HG03108 (cell line): ENCODE results near the gene HPSE2.
A peak's percentile ranks its signal among the peaks of the same experiment; 100 is the strongest.

Source experiments
- ATAC-seq: cut with Tn5 transposase; IDR thresholded peaks from one replicate; pipeline ENCODE4 v1.9.1; 2021; ENCODE audit warnings: moderate library complexity; ENCODE audit not compliant: unreplicated experiment

HPSE2 gene

DNA sequence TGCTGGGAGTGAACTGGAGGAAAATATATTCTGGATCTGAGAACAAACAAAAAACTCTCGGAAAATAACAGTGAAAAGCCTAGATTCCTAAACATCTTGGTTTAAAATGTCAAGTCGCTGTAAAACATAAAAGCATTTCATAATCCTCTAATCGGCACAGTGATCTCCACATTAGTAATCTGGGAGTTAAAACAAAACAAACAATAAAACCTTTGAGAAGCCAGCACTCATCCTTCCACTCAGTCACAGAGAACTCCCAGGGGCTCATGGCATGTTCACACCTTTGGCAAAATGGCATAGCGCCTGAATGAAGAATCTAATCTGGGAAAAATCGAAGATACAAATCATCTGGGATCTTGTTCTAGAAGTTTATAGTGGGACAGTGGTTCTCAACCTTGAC lies 764.8 kb downstream of the HPSE2 start:
- no peak for ATAC-seq

DNA sequence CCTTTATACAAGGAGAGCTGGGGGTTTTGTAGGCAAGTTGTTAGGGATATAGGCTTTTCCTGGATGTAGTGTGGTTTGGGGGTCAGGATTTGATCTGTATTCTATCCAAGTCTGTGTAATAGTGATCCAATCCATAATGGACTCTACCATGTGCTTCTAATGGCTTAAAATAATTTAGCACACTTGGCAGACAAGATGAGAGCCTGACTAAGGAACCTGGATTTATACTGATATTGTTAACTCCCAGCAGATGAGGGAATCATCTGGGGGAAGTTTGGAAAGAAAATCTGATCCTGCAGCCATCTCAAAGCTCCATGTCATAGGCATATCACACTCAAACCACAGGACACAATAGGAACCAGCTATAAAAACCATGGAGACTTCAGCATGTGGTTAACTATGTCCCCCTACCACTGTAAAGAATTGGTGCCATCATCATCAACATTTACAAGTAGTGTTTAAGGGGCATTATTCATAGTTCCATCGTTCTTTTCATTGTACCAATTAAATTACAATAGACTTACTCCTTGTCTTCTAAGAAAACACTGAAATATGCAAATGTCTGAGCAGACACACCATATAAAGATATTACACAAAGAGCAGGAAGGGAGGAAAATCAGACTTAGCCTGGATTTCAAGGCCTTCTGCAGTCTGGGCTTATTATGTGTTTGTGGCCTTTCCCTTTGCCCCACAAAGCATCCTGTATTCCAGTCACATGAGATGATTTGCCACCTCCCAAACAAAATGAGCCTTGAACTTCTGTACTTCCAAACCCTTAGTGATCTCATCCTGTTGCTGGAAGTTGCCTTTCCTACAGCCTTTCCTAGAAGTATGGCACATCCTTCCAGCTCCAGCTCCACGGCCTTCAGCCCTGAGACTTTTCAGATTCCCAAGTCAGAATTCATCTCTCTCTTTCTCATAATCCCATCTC lies 766.4 kb downstream of the HPSE2 start:
- ATAC-seq, result no peak

DNA sequence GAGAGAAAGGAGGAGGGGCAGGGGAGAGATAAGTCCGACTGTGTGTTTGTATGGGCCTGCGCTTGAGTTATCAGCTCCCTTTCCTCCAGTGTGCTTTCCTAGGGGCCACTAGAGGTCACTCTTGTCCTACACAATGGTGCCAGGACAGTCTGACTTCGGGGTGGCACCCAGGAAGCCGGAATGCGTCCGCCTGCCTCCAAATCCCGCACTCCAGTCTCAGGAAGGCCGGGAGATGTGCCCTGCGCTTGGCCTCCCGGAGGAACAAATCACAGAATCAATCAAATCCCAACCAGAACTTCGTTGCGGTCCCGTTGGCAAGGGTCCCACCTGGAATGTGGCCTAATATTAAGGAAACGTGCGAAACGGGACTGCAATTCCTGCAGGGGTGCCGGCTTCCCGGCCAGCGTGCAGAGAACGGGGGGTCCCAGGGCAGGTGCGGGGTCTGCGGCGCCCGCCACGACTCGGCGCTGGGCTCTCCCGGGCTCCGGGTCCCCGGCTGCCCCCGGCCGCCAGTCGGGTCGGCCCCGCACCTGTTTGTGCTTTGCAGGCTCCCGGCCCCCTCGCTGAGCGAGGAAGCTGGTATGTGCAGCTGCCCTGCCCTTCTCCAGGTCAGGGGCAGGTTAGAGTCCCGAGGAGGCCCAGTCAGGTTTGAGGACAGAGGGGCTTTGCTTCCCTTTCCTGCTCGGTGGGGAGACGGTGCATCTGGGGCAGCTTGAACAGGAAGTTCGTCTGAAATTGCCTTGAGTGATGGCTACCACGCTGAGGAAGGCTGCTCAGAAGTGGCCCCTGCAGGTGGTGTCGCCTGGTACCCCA lies 767.9 kb downstream of the HPSE2 start:
- peak; percentile 84 for ATAC-seq

DNA sequence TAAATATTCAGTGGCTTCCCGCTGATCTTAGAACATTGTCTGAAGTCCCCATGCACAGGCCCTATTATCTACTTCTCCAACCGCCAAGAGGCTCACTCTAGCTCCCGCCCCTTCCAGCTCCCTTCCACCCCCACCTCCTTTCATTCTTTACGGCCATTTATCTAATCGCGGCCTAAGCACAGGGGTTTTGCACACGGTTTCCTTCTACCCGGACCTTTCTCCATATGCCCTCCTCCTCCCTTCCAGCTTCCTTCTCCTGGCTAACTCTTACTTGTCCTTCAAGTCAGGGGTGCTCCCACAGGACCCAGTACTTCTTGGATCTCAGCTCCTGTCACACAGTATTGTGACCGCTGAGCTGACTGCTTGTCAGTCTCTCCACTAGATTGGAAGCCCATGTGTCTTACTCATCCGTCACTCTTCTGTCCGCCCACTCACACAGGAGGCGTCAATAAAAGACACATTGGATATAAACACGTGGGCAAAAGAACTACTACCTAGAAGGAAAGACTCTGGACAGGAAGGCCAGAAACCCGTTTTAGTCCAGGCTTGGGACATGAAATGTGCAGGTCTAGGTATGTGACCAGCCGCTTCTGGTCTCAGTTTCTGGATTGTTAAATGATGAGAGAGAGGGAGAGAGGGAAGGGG lies 768.7 kb downstream of the HPSE2 start:
- no peak for ATAC-seq

DNA sequence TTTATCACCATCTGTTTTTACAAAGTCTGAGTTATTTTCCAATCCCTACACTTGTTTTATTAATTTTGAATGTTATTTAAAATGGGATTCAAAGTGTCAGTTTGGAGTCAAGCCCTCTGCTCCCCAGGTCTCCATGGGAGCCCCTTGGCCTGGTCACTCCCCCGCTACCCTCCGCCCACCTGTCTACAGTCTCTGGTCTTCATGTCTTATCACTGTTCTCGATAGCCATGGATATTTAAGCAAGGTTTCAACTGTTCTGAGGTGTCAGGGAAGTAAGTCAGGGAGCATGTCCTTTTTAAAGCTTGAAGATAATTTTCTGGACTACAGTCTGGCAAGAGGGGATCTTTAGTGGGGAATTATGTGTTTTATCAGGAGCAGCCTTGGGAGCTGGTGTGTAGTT lies 769.8 kb downstream of the HPSE2 start:
- no peak for ATAC-seq

DNA sequence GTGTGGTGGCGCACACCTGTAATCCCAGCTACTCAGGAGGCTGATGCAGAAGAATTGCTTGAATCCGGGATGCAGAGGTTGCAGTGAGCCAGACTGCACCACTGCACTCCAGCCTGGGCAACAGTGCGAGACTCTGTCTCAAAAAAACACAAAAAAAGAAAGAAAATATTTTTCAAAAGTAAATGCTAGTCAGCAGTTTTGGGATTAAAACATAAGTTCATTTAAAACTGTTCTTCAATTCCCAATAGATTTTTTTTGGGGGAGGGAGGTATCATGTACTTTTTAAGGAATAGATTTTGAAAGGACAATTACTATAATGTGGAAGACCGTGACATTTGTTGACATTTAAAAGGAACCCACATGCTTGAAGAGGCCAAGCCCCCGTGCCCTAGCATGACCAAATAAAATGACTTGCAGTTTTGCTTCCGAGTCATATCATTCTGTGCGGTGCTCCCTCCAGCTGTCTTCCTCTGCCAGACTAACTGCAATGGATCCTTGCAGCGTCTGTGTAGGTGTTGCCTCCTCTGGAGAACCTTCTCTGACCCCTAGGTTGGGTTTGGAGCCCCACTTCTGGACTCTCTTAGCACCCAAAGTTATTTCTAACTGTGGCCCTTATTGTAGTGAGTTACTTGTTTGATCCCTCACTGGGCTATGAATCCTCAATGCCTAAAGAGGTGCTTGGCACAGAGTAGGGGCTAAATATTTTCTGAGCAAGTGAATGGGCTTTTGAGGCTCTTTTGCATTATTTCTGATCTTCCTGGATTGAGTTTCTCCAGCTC lies 771.5 kb downstream of the HPSE2 start:
- ATAC-seq, result no peak

DNA sequence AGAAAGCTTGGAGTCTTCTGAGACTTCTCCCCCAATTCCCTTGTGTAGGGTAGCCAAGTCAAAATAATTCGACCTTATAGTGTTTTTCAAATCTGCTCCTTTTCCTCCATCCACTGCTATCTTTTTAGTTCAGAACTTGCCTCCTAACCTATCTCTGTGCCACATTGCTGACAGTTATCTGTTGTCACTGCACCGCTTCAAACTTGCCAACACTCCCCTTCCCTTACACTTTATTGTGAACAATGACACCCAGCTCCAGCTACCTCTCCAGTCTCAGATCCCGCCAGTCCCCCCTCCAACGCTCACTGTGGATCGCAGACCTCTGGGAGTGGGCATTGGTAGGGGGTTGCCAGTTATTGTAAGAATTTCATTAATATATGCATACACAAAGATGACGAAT lies 772.6 kb downstream of the HPSE2 start:
- no peak for ATAC-seq

DNA sequence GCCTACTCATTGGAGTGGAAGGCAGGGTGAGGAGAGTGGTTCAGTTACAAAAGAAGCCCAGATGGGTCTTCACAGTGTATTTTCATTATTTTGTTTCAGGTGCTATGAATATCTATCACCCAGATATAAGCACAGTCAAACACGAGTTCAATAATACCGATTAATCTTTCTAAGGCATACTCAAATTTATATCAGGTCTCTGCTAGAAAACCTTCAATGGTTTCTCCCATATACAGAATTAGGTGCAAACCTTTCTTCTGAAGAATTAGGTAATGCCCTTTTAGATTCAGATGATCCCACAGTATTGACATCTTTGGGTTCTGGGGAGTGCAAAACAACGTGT lies 774.2 kb downstream of the HPSE2 start:
- no peak for ATAC-seq

DNA sequence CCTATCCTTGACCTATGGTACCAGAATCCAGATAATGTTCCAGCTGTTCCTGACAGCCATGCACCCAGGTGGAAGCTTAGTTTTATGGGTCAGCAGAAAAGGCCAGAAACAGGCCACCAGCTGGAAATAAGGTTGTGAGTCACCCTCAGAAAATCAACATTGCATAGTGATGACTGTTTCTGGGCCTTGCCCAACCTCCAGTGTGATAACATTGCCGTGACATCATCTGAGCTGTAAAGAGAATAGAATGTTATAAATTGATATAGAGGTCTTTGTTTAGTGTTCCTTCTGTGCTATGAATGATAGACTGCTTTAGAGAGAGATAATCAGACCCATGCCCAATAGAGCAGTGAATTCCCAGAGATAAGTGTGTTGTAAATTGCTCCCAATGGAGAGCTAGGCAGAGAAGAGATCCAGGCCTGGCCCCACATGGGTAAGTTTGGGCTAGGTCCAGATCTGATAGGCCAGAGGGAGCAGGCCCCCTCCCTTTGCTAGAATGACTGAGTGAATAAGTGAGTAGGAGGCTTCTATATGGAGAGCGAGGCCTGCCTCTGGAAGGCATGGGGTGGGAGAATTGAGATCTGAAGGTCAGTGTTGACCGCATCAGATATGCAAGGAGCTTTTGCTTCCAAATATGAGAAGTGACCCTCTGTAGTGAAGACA lies 774.7 kb downstream of the HPSE2 start:
- no peak for ATAC-seq

DNA sequence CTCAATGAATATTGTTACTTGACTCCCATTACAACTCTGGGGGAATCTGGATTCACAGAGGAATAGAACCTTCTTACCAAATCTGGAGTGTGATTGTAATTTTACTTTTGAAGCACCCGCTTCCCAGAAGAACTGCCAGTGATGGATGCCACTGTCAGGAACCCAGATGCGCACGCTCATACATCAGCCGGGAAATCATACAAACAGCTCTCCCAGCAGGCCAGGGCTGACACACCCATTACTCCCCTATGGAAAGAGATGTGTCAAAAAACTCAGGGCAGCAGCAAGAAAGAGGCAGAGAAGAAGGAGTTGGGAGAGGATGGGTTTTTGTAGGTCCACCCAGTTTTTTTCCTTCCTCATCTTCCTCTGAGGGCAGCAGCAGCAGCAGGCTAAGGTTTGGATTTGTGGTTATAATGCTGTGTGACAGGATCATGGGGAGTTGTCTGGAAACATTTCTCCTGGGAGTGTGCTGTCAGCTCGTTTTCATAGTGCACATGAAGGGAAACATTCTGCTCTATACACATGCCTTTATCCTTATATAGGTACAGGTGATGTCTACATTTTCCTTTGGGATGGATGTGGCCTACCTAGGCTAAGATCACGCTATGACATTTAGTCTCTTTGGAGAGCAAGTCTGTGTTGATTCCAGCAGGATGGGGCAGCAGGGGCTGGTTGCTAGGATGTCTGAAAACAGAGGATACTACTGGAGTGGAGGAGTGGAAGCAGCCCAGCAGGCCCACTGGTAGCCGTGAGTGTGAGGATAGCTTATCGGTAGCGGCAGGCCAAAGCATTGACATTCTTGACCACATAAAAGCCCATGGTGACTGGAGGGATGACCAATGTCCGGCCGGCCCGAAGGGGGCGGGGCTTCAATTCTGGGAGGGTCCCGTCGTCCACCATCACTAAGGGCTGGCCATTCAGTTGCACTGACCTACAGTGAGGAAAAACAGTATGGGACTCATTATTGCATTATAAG lies 776.6 kb downstream of the HPSE2 start:
- ATAC-seq, result no peak

DNA sequence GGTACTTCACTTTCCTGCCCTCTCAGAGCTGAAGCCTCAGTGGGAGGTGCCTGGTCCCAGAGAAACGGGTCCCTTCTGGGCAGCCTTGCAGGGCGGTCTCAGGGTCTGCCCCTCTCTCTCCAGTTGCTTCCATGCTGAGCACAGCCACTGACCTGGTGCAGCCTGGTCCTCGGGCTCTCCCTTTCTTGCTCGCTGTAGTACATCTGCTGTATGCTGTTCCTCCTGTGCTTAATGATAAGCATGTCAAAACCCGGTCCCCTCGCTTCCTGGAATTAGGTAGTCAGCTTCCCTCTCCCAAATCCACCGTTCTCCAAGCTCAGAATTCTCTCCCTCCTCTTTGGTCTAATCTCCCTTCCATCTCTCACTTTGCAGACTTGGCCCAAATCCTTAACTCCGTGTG lies 777.9 kb downstream of the HPSE2 start:
- ATAC-seq, result no peak

DNA sequence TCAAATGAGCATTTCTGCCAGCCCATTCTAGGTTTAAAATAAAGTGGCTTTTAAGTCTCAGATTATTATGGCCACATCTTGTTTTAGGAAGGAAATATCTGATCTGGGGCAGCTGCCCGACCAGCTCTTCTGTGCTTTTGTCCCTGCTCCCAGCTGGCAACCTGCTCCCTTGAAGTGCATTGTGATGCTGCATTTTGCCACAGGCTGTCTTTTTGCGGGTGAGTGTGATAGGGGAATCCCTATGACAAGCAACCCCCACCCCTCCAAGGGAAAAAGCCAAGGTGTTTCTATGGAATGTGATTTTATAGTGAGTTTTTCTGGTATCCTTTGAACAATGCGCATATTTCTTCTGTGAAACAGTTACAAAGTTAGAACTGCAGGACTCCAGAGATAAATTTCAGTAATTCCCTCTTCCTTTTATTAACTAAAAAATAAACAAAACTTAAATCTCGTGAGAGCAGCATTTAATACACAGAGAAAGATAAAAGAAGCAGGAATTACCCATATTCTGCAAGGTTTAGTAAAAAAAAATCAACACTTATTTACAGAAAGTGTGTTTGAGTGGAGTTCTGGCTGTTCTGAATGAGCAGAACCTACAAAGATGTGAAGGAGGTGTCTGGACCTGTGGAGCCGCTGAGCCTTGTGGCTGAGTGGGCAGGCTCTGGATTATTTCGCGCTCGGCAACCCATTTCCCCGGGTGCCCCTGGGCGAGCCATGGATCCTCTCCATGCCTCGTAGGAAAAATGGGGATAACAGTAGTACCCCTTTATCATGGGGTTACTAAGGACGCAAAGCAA lies 778.8 kb downstream of the HPSE2 start:
- ATAC-seq, result no peak

DNA sequence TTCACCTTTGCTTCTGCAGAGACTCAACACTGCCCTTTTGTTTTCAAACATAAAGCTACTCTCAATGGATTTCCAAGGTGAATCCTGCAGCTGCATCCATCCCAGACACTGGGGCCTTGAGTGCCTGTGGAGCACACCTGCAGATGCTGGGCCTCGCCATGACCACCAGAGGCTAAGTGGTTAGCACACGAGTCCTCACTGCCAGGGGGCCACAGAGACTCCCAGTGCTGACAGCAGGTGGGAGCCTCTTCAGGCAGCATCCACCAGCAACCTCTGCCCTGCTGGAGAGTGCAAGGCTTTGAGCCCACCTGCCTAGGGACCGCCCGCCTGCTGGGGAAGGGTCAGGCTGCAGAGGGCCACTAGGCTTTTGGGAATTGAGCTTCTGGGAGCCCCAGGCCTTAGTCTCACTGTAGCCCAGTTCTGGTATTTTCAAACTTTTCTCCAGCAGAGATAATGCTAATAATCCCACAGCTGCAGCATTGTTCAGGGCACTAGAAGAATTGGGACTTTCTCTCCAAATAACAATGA lies 779.5 kb downstream of the HPSE2 start:
- no peak for ATAC-seq

DNA sequence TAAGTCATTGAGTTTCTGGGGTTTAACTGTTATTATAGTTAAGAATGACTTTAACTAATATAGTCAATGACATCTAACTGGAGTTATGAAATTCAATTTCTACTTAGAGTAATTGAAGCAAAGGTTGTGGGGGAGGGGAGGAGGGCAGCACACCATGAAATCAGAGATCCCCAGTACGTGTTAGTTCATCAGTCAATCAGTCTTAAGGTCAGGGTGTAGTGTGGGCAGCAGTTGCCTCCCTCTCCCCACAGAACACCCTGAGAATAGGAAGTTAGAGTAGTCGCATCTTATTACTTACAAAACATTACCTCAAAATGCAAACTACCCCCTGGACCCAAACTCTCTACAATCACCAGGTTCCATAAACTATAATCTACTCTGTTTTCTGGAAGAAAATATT lies 781.9 kb downstream of the HPSE2 start:
- ATAC-seq, result no peak

DNA sequence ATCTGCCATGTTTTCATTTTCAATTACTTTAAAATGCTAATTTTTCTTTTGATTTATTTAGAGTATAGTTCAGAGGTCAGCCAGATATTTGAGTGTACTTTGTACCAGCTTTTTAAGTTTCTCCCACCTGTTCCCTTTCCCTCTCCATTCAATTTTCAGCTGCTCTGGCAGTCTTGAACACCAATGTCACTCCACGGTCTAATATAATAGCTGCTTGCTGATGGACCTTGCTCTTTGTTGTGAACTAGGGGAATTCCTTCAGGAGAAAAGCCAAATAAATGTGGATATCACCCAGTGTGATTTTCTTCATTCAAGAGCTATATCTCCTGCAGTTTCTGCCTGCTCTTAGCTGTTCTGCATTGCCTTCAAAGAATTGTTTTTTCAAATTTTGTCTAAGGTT lies 785.0 kb downstream of the HPSE2 start:
- no peak for ATAC-seq

DNA sequence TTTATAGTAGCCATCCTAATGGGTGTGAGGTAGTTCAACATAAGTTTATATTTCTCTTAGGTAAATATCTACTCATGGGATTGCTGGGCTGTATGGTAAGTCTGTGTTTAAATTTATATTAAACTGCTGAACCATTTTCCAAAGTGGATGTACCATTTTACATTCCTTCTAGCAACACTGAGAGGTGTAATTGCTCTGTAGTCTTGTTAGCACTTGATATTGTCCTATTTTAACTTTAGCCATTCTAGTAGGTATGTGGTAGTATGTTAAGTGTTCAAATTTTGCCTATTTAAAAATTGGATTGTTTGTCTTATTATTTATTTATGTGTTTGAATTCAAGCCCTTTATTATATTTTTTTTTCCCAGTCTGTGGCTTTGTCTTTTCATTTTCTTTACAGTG lies 786.4 kb downstream of the HPSE2 start:
- no peak for ATAC-seq

DNA sequence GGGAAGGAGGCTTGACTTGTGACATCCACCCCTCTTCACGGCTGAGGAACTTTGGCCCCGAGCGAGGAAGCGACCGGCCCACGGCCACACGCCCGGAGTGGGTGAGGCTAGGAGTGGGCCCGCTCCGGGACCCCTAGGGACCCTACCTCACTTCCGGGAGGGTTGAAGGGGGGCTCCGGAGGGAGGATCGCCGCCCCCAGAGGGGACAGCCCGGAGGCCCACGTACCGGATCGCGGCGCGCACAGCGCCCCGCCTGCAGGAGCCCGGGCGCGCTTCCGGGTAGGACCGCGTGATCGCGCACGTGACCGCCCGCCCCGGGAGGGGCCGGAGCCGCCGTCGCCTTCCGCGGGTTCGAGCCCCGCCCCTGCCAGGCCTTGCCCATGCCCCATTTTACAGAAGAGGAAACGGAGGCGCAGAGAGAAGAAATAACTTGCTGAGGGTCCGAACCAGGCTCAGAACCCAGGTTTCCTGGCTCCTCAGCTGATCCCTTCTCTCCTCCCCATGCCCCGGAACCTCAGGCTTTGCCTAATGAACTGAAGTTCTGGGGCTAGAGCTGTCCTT lies 788.9 kb downstream of the HPSE2 start, which contains the start of gene HPS1:
TSS of gene HPS1 (minus strand) at position 275 of the 561 bp plus-strand sequence. CDS start 3,695 bp downstream, outside the sequence.
- ATAC-seq, result peak; percentile 87
